HUES6 (cell line): ENCODE measurements around the gene HSPB3.
"Not testable (repeated sequence)": the region's sequence is repeated elsewhere in the genome, so short reads cannot be mapped to it uniquely, and the experiment has no call there.

Experiments used
- H3K27ac ChIP-seq: 2 replicates; pipeline ENCODE4 v1.7.0; 2013; ENCODE audit warnings: low read depth, mild to moderate bottlenecking, low read length, inconsistent platforms
- H3K27me3 ChIP-seq: 2 replicates; pipeline ENCODE4 v1.6.1; 2013; ENCODE audit warnings: low read length; ENCODE audit not compliant: control insufficient read depth, insufficient read depth
- H3K36me3 ChIP-seq: 2 replicates; pipeline ENCODE4 v1.6.1; 2013; ENCODE audit warnings: low read length; ENCODE audit not compliant: control insufficient read depth, insufficient read depth
- H3K4me1 ChIP-seq: 2 replicates; pipeline ENCODE4 v1.6.1; 2013; ENCODE audit warnings: low read length; ENCODE audit not compliant: control insufficient read depth, insufficient read depth
- H3K4me3 ChIP-seq: 2 replicates; pipeline ENCODE4 v1.5.1; 2013; ENCODE audit warnings: low read depth, low read length
- H3K9ac ChIP-seq: one replicate; pipeline ENCODE4 v1.6.1; 2013; ENCODE audit warnings: mild to moderate bottlenecking, low read length
- H3K9me3 ChIP-seq: 2 replicates; pipeline ENCODE4 v1.6.1; 2013; ENCODE audit warnings: low read depth, low read length; ENCODE audit not compliant: control insufficient read depth, insufficient read depth

Gene HSPB3

DNA sequence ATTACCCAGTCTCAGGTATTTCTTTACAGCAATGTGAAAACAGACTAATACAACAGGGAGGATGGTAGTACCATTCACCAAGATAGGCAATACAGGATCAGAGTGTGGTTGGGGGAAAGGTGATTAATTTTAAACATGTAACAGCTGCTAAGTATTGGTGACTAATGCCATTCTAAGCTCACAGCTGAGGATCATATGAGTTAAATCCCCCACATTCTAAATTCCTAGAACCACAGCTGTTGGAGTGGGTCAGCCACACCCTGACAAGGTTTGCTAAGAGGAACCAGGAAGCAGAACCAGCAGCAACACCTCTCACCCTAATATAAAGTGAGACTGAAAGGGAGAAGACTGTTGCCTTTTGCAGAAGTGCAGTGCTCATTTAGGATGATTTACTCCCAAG lies 24.8 kb downstream of the HSPB3 start:
- no peaks in the 10 kb centered on the region for H3K36me3 ChIP-seq
- no peaks in the 10 kb centered on the region for H3K27me3 ChIP-seq
- H3K27ac ChIP-seq: no peak overlapping the region
- H3K9ac ChIP-seq: no peak overlapping the region
- no peaks in the 10 kb centered on the region for H3K4me1 ChIP-seq
- no peaks in the 10 kb centered on the region for H3K9me3 ChIP-seq
- no peak overlapping the region for H3K4me3 ChIP-seq

DNA sequence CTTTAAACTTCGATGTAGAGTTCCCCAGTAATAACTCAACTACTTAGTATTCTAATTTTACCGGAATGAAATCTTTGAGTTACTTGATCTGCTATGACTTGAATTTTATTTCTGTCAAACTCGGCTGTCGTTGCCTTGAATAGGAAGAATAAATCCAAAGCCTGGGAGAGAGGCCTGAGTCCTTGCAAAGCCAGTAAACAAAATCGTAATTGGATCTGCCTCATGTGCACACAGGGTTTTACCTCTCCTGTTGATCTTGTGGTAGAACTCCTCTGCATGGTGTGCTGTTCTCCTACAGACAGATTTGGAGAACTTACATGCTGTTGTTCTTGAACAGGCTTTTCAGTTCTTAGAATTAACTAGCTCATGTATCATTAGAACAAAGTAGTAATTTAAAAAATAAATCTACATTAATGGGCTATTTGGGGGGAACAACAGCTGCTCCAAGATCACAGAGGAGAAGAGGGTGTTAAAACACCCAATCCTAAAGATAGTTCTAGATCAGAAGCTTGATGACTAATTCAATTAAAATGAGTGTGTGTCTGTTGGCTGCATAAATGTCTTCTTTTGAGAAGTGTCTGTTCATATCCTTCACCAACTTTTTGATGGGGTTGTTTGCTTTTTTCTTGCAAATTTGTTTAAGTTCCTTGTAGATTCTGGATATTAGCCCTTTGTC lies 28.9 kb downstream of the HSPB3 start:
- no peak overlapping the region for H3K9ac ChIP-seq
- H3K36me3 ChIP-seq: no peaks in the 10 kb centered on the region
- H3K4me3 ChIP-seq: no peak overlapping the region

DNA sequence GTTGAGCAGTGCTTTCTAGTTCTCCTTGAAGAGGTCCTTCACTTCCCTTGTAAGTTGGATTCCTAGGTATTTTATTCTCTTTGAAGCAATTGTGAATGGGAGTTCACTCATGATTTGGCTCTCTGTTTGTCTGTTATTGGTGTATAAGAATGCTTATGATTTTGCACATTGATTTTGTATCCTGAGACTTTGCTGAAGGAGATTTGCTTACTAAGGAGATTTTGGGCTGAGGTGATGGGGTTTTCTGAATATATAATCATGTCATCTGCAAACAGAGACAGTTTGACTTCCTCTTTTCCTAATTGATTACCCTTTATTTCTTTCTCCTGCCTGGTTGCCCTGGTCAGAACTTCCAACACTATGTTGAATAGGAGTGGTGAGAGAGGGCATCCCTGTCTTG lies 30.2 kb downstream of the HSPB3 start:
- H3K4me3 ChIP-seq, H3K9me3 ChIP-seq, H3K27ac ChIP-seq, H3K4me1 ChIP-seq, H3K36me3 ChIP-seq, H3K9ac ChIP-seq, H3K27me3 ChIP-seq: not testable (repeated sequence)

More for the DNA sequence above, 28.9 kb downstream of the HSPB3 start:
- no peaks in the 10 kb centered on the region for H3K4me1 ChIP-seq
- H3K27me3 ChIP-seq: no peaks in the 10 kb centered on the region
- H3K27ac ChIP-seq: no peak overlapping the region
- H3K9me3 ChIP-seq: no peaks in the 10 kb centered on the region

DNA sequence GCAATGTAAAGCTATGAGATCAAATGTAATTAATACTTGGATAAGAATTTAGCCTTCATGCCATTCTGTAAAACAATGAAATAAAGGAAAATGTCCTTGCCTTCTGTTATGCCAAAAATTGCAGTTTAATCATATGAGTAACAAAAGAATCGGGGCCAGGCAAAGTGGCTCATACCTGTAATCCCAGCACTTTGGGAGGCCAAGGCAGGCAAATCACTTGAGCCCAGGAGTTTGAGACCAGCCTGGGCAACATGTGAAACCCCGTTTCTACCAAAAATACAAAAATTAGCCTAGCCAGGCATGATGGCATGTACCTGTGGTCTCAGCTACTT lies 34.1 kb downstream of the HSPB3 start:
- H3K4me1 ChIP-seq, H3K4me3 ChIP-seq, H3K9me3 ChIP-seq, H3K27me3 ChIP-seq, H3K27ac ChIP-seq, H3K36me3 ChIP-seq, H3K9ac ChIP-seq: not testable (repeated sequence)

DNA sequence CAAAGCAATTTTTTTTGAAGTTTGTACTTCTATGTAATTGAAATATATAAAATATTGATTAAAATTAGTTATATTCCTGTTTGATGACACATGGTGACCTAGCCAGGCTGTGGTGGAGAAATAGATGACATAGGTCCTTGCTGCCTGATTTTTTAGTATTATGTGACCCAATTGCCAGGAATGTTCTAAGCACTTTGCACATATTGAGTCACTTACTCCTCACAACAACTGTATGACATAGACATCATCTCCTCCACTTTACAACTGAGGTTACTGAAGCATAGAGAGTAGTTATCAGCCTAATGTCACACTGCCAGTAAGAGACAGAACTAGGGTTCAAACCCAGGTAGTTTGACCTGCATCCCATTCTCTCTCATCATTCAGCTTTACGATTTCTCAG lies 35.8 kb downstream of the HSPB3 start:
- Histone ChIP-seq H3K9me3 (no peaks in the 10 kb centered on the region; the same call in 1 of the 2 replicates), H3K4me1 (no peaks in the 10 kb centered on the region), H3K27ac (no peak overlapping the region), H3K4me3 (no peak overlapping the region), H3K27me3 (no peaks in the 10 kb centered on the region), H3K36me3 (no peaks in the 10 kb centered on the region), H3K9ac (no peak overlapping the region)

DNA sequence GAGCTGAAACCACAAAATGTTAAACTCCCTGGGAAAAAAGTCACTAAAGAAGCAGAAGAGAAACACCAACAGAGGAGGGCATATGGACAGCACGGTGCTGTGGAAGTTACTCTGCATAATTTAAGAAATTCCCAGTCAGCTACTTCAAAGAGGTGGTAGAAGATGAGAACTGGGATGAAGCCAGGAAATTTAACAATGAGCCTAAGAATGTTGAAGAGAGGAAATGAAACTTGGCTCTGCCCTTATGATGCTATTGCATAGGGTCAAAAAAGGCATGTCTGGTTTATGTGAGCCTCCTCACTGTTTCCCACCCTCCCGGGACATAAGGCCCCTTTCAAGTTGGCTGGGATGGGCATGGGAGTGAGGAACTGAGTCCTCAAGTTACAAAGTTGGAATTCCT lies 36.7 kb downstream of the HSPB3 start:
- H3K9me3 ChIP-seq: peaks cover 4% of the 10 kb centered on the region
- H3K4me3 ChIP-seq: no peak overlapping the region
- H3K27ac ChIP-seq: no peak overlapping the region
- no peaks in the 10 kb centered on the region for H3K4me1 ChIP-seq
- H3K36me3 ChIP-seq: no peaks in the 10 kb centered on the region
- H3K27me3 ChIP-seq: no peaks in the 10 kb centered on the region
- no peak overlapping the region for H3K9ac ChIP-seq

DNA sequence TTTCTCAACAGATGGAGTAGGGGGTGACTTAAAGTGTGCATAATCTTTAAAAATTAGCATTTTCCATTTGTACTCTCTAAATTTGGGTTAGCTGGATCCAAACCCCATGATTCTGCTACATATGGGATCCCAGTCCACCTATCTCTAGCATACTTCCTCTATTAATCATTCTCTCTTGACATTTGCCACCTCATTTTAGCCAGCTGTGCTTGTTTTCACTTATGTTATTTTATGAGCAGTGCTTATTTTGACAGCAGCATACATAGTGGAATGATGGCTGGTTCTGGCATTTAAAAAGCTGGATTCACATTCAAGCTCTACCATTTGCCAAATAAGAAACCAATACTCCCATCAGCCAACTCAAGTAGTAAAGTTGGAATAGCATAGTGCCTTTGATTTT lies 39.5 kb downstream of the HSPB3 start:
- Histone ChIP-seq H3K36me3 (no peaks in the 10 kb centered on the region), H3K9ac (no peak overlapping the region), H3K4me1 (no peaks in the 10 kb centered on the region), H3K27ac (no peak overlapping the region), H3K9me3 (peaks cover 18% of the 10 kb centered on the region), H3K4me3 (no peak overlapping the region), H3K27me3 (no peaks in the 10 kb centered on the region)
